Measurements from ENCODE around the gene AIPL1.

AIPL1 gene

DNA sequence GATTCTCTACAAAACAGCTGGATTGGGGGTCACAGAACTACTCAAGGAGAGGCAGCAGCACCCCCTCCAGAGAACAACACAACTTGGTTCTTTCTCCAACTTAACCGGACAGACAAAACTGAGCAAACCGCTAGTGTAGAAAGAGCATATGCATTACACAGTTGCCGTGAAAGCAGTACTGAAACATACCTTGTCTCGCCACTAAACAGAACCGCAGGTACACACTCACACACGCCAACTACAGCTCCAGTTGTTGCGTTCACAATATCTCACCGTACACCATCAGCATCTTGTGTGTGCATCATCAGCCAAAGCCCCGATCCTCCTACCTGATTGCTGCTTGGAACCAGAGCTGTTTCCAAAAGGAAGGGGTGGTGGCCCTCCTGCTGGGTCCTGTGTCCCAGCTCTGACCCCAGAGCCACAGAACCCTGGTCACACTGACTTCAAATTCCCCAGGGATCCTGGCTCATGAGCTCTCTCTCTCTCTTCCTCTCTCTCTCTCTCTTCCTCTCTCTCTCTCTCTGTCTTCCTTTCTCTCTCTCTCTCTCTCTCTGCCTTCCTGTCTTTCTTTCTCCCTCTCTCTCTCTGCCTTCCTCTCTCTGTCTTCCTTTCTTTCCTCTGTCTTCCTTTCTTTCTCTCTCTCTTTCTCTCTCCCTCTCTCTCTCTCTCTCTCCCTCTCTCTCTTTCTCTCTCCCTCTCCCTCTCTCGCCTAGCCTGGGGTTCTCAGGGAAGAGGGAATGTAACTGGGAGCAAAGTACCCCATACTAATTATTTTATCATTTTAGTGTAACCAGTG is 17.7 kb upstream of the AIPL1 start:
- TF ChIP-seq, protein P1, sequence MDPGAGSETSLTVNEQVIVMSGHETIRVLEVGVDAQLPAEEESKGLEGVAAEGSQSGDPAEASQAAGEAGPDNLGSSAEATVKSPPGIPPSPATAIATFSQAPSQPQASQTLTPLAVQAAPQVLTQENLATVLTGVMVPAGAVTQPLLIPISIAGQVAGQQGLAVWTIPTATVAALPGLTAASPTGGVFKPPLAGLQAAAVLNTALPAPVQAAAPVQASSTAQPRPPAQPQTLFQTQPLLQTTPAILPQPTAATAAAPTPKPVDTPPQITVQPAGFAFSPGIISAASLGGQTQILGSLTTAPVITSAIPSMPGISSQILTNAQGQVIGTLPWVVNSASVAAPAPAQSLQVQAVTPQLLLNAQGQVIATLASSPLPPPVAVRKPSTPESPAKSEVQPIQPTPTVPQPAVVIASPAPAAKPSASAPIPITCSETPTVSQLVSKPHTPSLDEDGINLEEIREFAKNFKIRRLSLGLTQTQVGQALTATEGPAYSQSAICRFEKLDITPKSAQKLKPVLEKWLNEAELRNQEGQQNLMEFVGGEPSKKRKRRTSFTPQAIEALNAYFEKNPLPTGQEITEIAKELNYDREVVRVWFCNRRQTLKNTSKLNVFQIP (CRISPR knock-in tag; IDR thresholded peaks at IDR 0.05; ENCODE audit: borderline replicate concordance, low read depth): no peak
- TF ChIP-seq CSDC2 (CRISPR knock-in tag; IDR thresholded peaks at IDR 0.05) (no peak), RARB (CRISPR knock-in tag; IDR thresholded peaks at IDR 0.05) (no peak), ZNF565 (CRISPR knock-in tag; conservative IDR thresholded peaks at IDR 0.05; ENCODE audit: low read depth) (no peak), ZFP3 (CRISPR knock-in tag; IDR thresholded peaks at IDR 0.05) (no peak), TOX (CRISPR knock-in tag; IDR thresholded peaks at IDR 0.05; ENCODE audit: borderline replicate concordance) (no peak), ZNF70 (CRISPR knock-in tag; IDR thresholded peaks at IDR 0.05) (no peak)
- ATAC-seq: no peak

DNA sequence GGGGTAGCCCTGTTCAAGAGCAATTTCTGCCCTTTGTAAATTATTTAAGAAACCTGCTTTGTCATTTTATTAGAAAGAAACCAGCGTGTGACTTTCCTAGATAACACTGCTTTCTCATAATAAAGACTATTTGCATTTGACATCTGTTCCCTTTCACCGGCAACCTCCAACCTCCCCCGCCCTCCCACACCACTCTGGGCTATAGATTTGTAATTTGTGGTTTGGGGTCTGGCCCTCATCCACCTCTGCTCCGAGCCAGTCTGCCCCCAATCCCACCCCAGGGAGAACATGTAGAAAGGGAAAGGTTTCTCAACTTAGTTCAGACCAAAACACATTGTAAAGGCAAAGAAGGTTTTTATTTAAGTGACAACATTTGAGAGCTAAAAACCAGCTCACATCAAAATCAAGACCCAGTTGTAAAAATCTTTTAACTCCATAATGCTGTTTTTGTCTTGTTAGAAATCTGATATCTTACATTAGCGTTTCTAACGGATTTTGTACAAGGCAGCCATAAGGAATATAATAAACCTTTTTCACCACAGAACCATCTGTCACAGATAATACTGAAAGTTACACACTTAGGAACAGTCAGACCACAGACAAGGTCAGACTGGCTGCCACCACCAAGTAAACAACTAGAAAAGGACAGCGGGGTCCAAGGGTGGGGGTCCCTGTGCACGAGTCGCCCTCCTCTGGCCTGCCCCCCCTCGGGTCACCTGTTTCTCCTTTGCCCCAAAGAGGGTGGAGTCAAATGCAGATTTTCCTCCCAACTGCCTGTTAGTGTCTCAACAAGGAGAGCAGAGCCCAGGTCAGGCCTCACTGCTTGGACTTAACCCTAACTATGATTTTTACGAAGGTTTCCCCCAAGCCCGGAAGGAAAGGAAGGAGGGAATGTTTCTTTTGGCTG is 16.3 kb upstream of the AIPL1 start:
- TF ChIP-seq, protein P2, sequence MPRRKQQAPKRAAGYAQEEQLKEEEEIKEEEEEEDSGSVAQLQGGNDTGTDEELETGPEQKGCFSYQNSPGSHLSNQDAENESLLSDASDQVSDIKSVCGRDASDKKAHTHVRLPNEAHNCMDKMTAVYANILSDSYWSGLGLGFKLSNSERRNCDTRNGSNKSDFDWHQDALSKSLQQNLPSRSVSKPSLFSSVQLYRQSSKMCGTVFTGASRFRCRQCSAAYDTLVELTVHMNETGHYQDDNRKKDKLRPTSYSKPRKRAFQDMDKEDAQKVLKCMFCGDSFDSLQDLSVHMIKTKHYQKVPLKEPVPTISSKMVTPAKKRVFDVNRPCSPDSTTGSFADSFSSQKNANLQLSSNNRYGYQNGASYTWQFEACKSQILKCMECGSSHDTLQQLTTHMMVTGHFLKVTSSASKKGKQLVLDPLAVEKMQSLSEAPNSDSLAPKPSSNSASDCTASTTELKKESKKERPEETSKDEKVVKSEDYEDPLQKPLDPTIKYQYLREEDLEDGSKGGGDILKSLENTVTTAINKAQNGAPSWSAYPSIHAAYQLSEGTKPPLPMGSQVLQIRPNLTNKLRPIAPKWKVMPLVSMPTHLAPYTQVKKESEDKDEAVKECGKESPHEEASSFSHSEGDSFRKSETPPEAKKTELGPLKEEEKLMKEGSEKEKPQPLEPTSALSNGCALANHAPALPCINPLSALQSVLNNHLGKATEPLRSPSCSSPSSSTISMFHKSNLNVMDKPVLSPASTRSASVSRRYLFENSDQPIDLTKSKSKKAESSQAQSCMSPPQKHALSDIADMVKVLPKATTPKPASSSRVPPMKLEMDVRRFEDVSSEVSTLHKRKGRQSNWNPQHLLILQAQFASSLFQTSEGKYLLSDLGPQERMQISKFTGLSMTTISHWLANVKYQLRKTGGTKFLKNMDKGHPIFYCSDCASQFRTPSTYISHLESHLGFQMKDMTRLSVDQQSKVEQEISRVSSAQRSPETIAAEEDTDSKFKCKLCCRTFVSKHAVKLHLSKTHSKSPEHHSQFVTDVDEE (CRISPR knock-in tag; IDR thresholded peaks at IDR 0.05): no peak
- TF ChIP-seq, protein P3, sequence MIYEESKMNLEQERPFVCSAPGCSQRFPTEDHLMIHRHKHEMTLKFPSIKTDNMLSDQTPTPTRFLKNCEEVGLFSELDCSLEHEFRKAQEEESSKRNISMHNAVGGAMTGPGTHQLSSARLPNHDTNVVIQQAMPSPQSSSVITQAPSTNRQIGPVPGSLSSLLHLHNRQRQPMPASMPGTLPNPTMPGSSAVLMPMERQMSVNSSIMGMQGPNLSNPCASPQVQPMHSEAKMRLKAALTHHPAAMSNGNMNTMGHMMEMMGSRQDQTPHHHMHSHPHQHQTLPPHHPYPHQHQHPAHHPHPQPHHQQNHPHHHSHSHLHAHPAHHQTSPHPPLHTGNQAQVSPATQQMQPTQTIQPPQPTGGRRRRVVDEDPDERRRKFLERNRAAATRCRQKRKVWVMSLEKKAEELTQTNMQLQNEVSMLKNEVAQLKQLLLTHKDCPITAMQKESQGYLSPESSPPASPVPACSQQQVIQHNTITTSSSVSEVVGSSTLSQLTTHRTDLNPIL (CRISPR knock-in tag; IDR thresholded peaks at IDR 0.05; ENCODE audit: low read depth): no peak
- TF ChIP-seq CSDC2 (CRISPR knock-in tag; IDR thresholded peaks at IDR 0.05) (no peak), GLIS3 (CRISPR knock-in tag; IDR thresholded peaks at IDR 0.05) (no peak), ZFP3 (CRISPR knock-in tag; IDR thresholded peaks at IDR 0.05) (no peak), TOX (CRISPR knock-in tag; IDR thresholded peaks at IDR 0.05; ENCODE audit: borderline replicate concordance) (no peak), ZNF565 (CRISPR knock-in tag; conservative IDR thresholded peaks at IDR 0.05; ENCODE audit: low read depth) (no peak), ZC3H10 (CRISPR knock-in tag; IDR thresholded peaks at IDR 0.05) (no peak), PPARA (CRISPR knock-in tag; IDR thresholded peaks at IDR 0.05; ENCODE audit: borderline replicate concordance) (no peak), RARB (CRISPR knock-in tag; IDR thresholded peaks at IDR 0.05) (no peak), BACH2 (CRISPR knock-in tag; IDR thresholded peaks at IDR 0.05; ENCODE audit: borderline replicate concordance) (no peak), ZFP30 (CRISPR knock-in tag; IDR thresholded peaks at IDR 0.05) (no peak), TCF4 (CRISPR knock-in tag; IDR thresholded peaks at IDR 0.05; ENCODE audit: borderline replicate concordance) (no peak), ISL1 (CRISPR knock-in tag; IDR thresholded peaks at IDR 0.05) (no peak), ZNF70 (CRISPR knock-in tag; IDR thresholded peaks at IDR 0.05) (no peak), OSR1 (CRISPR knock-in tag; IDR thresholded peaks at IDR 0.05) (no peak)
- TF ChIP-seq, protein P1 (CRISPR knock-in tag; IDR thresholded peaks at IDR 0.05; ENCODE audit: borderline replicate concordance, low read depth): no peak
- TF ChIP-seq, protein P4, sequence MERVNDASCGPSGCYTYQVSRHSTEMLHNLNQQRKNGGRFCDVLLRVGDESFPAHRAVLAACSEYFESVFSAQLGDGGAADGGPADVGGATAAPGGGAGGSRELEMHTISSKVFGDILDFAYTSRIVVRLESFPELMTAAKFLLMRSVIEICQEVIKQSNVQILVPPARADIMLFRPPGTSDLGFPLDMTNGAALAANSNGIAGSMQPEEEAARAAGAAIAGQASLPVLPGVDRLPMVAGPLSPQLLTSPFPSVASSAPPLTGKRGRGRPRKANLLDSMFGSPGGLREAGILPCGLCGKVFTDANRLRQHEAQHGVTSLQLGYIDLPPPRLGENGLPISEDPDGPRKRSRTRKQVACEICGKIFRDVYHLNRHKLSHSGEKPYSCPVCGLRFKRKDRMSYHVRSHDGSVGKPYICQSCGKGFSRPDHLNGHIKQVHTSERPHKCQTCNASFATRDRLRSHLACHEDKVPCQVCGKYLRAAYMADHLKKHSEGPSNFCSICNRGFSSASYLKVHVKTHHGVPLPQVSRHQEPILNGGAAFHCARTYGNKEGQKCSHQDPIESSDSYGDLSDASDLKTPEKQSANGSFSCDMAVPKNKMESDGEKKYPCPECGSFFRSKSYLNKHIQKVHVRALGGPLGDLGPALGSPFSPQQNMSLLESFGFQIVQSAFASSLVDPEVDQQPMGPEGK (CRISPR knock-in tag; IDR thresholded peaks at IDR 0.05; ENCODE audit: borderline replicate concordance): no peak
- TF ChIP-seq, protein P5, sequence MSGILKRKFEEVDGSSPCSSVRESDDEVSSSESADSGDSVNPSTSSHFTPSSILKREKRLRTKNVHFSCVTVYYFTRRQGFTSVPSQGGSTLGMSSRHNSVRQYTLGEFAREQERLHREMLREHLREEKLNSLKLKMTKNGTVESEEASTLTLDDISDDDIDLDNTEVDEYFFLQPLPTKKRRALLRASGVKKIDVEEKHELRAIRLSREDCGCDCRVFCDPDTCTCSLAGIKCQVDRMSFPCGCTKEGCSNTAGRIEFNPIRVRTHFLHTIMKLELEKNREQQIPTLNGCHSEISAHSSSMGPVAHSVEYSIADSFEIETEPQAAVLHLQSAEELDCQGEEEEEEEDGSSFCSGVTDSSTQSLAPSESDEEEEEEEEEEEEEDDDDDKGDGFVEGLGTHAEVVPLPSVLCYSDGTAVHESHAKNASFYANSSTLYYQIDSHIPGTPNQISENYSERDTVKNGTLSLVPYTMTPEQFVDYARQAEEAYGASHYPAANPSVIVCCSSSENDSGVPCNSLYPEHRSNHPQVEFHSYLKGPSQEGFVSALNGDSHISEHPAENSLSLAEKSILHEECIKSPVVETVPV (CRISPR knock-in tag; IDR thresholded peaks at IDR 0.05): no peak
- no peak for ATAC-seq
